ENCODE measurements around the gene ZNF684. TPM values are rescaled to one million over a fixed set of nuclear protein-coding genes. Genes with fewer than 3 reads are reported as not detected.
A peak's percentile ranks its signal among the peaks of the same experiment; 100 is the strongest.
"Not testable (repeated sequence)": the region's sequence is repeated elsewhere in the genome, so short reads cannot be mapped to it uniquely, and the experiment has no call there.

The ZNF684 gene
- 3.1 and 3.9 TPM in 2 replicates for polyA plus RNA-seq (2014; cell fraction: cytosol; rRNA removed)
- 5.9 and 6.3 TPM in 2 replicates for polyA plus RNA-seq (2014; cell fraction: nucleus; rRNA removed)

GRCh38 chr1:40531381-40532061 is at the start of gene ZNF684:
Gene ZNF684, plus strand, starts transcription at chr1:40531637. Its CDS starts 1,530 bp downstream, at chr1:40533167.
- peak; percentile 91 for DNase-seq (ENCODE audit: low spot score)

DNA sequence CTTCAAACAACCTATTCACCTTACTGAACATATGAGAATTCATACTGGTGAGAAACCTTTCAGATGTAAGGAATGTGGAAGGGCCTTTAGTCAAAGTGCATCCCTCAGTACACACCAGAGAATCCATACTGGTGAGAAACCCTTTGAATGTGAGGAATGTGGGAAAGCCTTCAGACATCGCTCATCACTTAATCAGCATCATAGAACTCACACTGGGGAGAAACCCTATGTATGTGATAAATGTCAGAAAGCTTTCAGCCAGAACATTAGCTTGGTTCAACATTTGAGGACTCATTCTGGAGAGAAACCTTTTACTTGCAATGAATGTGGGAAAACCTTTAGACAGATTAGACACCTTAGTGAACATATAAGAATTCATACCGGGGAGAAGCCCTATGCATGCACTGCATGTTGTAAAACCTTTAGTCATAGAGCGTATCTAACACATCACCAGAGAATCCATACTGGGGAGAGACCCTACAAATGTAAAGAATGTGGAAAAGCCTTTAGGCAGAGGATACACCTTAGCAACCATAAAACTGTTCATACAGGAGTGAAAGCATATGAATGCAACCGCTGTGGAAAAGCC is 36.0 kb upstream of the ZNF684 start:
- no peak for DNase-seq (ENCODE audit: low spot score)

- not testable (repeated sequence) for DNase-seq (ENCODE audit: low spot score)
These were observed 28.8 kb upstream of the ZNF684 start for GRCh38 chr1:40502651-40503050.

- DNase-seq (ENCODE audit: low spot score) = no peak
These were observed 23.5 kb upstream of the ZNF684 start for GRCh38 chr1:40507973-40508372.

GRCh38 chr1:40508375-40509341 is 22.8 kb upstream of the ZNF684 start, which contains the start of gene EXO5:
Gene EXO5, plus strand, starts transcription at chr1:40508767. Its CDS starts 5,778 bp downstream, at chr1:40514545.
- DNase-seq (ENCODE audit: low spot score) = peak; percentile 70

GRCh38 chr1:40519517-40519916 is 11.9 kb upstream of the ZNF684 start:
- DNase-seq (ENCODE audit: low spot score) = no peak

DNA sequence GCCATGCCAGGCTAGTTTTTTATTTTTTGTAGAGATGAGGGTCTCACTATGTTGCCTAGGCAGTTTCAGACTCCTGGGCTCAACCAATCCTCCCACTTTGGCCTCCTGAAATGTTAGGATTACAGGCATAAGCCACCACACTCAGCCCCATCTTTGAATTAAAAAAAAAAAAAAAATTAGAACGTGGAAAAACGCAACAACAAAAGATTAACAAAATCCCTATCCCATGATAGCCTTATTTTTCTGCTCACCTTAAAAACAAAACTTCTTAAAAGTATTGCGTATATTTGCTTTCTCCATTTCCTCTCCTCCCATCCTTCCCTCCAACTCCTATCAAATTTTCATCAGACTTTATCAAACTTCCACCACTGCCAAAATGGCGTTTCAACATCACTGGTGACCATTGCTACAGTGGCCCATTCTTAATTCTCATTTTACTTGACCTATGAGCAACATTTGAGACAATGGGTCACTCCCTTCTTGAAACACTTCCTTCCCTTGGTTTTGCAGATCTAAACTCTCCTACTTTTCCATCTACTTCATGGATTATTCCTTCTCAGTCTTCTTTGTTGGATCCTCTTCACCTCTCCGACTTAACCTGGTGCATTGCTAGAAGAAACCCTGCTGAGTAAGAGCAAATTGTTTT is 579 bp upstream of the ZNF684 start:
- no peak for DNase-seq (ENCODE audit: low spot score)

DNA sequence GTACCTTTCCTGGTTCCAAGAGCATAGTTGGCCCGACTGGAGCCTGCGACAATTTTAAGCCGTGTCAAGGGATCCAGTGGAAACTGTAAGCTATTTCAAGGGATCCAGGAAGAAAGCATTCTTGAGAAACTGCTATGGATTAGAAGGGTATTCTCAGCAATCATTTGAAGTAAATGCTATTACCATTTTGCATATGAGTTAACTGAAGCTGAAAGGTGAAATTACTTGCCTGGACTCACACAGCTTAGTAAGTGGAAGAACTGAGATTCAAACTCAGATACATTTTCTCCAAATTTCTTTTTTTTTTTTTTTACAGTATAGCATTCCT is 589 bp downstream of the ZNF684 start:
- DNase-seq (ENCODE audit: low spot score) = no peak

GRCh38 chr1:40532844-40533424 is 1.5 kb downstream of the ZNF684 start:
- DNase-seq (ENCODE audit: low spot score) = peak; percentile 58

DNA sequence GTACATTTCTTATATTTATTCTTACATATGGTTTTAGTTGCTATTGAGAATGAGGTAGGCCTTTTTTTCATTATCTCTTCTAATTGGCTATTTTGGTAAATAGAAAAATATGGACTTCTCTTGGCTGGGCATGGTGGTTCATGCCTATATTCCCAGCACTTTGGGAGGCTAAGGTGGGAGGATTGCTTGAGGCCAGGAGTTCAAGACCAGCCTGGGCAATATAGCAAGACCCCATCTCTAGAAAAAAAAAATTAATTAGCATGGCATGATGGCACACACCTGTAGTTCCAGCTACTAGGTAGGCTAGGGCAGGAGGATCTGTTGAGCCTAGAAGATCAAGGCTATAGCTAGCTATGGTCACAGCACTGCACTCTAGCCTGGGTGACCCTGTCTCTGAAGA is 3.2 kb downstream of the ZNF684 start:
- DNase-seq (ENCODE audit: low spot score) = no peak

GRCh38 chr1:40535732-40536131 is 4.3 kb downstream of the ZNF684 start:
- DNase-seq (ENCODE audit: low spot score) = no peak

- no peak for DNase-seq (ENCODE audit: low spot score)
These were observed 7.9 kb downstream of the ZNF684 start for GRCh38 chr1:40539338-40539737.

- no peak for DNase-seq (ENCODE audit: low spot score)
These were observed 15.5 kb downstream of the ZNF684 start for GRCh38 chr1:40546957-40547356.

DNA sequence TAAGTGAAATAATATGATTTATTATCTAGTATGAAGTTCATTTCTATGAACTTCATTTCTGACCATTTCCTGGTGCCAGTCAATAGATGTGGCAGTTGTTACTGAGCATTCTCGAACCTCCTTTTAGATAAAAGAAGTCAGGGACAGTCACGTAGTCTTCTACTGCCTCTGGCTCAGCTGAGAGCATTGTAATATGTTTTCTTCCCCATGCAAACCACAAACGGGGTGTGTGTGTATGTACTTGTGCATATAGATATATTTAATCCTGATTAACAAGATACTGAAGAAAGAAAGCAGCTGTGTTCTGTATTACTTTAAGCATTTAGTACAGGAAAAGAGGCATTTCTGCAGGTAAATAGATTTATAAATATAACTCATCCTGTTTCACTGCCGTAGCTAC is 21.6 kb downstream of the ZNF684 start:
- no peak for DNase-seq (ENCODE audit: low spot score)

GRCh38 chr1:40554807-40555206 is 23.4 kb downstream of the ZNF684 start:
- DNase-seq (ENCODE audit: low spot score) = not testable (repeated sequence)

DNA sequence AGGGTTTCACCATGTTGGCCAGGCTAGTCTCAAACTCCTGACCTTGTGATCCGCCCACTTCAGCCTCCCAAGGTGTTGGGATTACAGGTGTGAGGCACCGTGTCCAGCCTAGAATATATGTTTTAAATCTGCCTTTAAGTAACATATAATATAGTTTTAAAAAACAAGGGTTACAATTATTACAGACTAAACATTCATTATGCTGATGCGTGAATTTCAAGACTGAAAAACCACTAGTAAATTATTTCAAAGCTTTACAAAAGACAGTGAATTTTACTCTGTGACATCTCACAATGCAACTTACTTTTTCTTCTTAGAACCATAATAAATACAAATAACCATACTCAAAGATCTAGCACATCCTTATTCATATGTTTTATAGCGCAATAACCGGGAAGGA is 24.7 kb downstream of the ZNF684 start:
- DNase-seq (ENCODE audit: low spot score) = no peak

GRCh38 chr1:40558241-40558640 is 26.8 kb downstream of the ZNF684 start:
- not testable (repeated sequence) for DNase-seq (ENCODE audit: low spot score)

- DNase-seq (ENCODE audit: low spot score) = no peak
These were observed 30.7 kb downstream of the ZNF684 start for GRCh38 chr1:40562185-40562584.

- no peak for DNase-seq (ENCODE audit: low spot score)
These were observed 31.8 kb downstream of the ZNF684 start for GRCh38 chr1:40563266-40563665.

DNA sequence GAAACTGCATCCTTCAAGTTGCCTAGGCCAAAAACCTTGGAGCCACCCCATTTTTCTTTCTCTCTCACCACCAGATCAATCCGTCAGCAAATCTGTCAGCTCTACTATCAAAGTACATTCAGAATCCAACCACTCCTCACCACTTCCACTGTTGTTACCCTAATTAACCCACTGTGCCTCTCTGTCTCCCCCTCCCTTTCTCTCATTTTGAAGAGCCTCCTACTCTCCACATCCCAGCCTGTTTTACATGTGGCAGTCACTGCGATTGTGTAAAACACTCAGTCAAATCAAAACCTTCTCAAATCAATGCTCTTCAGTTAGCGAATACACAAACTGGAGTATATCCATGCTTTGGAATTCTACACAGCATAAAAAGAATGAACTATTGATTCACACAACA is 33.1 kb downstream of the ZNF684 start:
- no peak for DNase-seq (ENCODE audit: low spot score)

- DNase-seq (ENCODE audit: low spot score) = no peak
These were observed 33.5 kb downstream of the ZNF684 start for GRCh38 chr1:40564913-40565312.

All from SK-N-DZ (cell line).